Loucy (cell line): ENCODE measurements around the gene MVP.

Experiments used
- CTCF ChIP-seq: fragments of 200-600 bp; sonication (generic); conservative IDR thresholded peaks from 2 replicates; pipeline ENCODE4 v1.5.1; 2014; ENCODE audit warnings: mild to moderate bottlenecking, antibody characterized with exemption, low read length
- EZH2phosphoT487 ChIP-seq: fragments of 200-600 bp; IDR thresholded peaks from 2 replicates; pipeline ENCODE4 v1.6.1; 2018; ENCODE audit warnings: antibody characterized with exemption, mild to moderate bottlenecking, moderate library complexity, borderline replicate concordance

- no peak for TF ChIP-seq CTCF
- no peak for TF ChIP-seq EZH2phosphoT487
Measured at GRCh38 chr16:29806099-29806579, 14.1 kb upstream of the MVP start, which contains the start of gene MAZ.
